Neural cell (in vitro differentiated cells): ENCODE data around the gene MEAF6. TPM values are rescaled to one million over a fixed set of nuclear protein-coding genes. Genes with fewer than 3 reads are reported as not detected.

Experiments used
- H2AFZ ChIP-seq: fragments of 200-600, 300-800 bp; sonication (generic), shearing (Covaris generic); 2 replicates; pipeline ENCODE4 v1.6.0; 2014; ENCODE audit warnings: low read depth, mild to moderate bottlenecking, antibody characterized with exemption, low read length, moderate library complexity
- H3F3A ChIP-seq: fragments of 200-600 bp; shearing (Covaris generic); 2 replicates; pipeline ENCODE4 v1.6.1; 2016; ENCODE audit warnings: mild to moderate bottlenecking, moderate library complexity, mixed read lengths, antibody characterized with exemption, low read length; ENCODE audit not compliant: insufficient read depth, poor library complexity, severe bottlenecking
- H3K27ac ChIP-seq: fragments of 200-600, 300-800 bp; sonication (generic), shearing (Covaris generic); 2 replicates; pipeline ENCODE4 v1.5.1; 2014; ENCODE audit warnings: mild to moderate bottlenecking, low read length, moderate library complexity
- H3K27me3 ChIP-seq: fragments of 300-800, 200-600 bp; sonication (generic), shearing (Covaris generic); 2 replicates; pipeline ENCODE4 v1.6.0; 2014; ENCODE audit warnings: mild to moderate bottlenecking, low read depth, low read length, moderate library complexity; ENCODE audit not compliant: insufficient read depth
- H3K36me3 ChIP-seq: fragments of 300-800, 200-600 bp; sonication (generic), shearing (Covaris generic); 2 replicates; pipeline ENCODE4 v1.5.1; 2014; ENCODE audit warnings: mild to moderate bottlenecking, antibody characterized with exemption, low read length, moderate library complexity; ENCODE audit not compliant: insufficient read depth
- H3K4me2 ChIP-seq: fragments of 300-800, 200-600 bp; sonication (generic), shearing (Covaris generic); 2 replicates; pipeline ENCODE4 v1.6.0; 2014; ENCODE audit warnings: mild to moderate bottlenecking, low read length
- H3K4me3 ChIP-seq: fragments of 300-800, 200-600 bp; sonication (generic), shearing (Covaris generic); 2 replicates; pipeline ENCODE4 v1.5.1; 2014; ENCODE audit warnings: mild to moderate bottlenecking, low read length, moderate library complexity
- H3K79me2 ChIP-seq: fragments of 200-600 bp; shearing (Covaris generic); replicated peaks from 2 replicates; pipeline ENCODE4 v1.6.0; 2014; ENCODE audit warnings: mild to moderate bottlenecking, low read length, moderate library complexity; ENCODE audit not compliant: insufficient read depth
- H3K9ac ChIP-seq: fragments of 300-800, 200-600 bp; sonication (generic), shearing (Covaris generic); 2 replicates; pipeline ENCODE4 v1.6.1; 2016; ENCODE audit warnings: mild to moderate bottlenecking, low read length, mixed read lengths
- H3K9me2 ChIP-seq: fragments of 200-600 bp; shearing (Covaris generic); 2 replicates; pipeline ENCODE4 v1.6.1; 2016; ENCODE audit warnings: mild to moderate bottlenecking, low read length, mixed read lengths; ENCODE audit not compliant: insufficient read depth
- H3K9me3 ChIP-seq: fragments of 200-600, 300-800 bp; sonication (generic), shearing (Covaris generic); 2 replicates; pipeline ENCODE4 v1.6.1; 2016; ENCODE audit warnings: mild to moderate bottlenecking, mixed run types, low read length, moderate library complexity, mixed read lengths
- H4K20me1 ChIP-seq: fragments of 200-600 bp; shearing (Covaris generic); 2 replicates; pipeline ENCODE4 v1.6.1; 2016; ENCODE audit warnings: mild to moderate bottlenecking, mixed run types; ENCODE audit not compliant: insufficient read depth
- EP300 ChIP-seq: fragments of 450-650 bp; conservative IDR thresholded peaks from 2 replicates; pipeline ENCODE4 v1.6.1; 2014; ENCODE audit warnings: antibody characterized with exemption, mild to moderate bottlenecking, moderate library complexity; ENCODE audit not compliant: poor library complexity, severe bottlenecking
- EZH2 ChIP-seq: fragments of 200-600, 300-800 bp; shearing (Covaris generic), sonication (generic); IDR thresholded peaks from 2 replicates; pipeline ENCODE4 v1.6.1; 2014; ENCODE audit warnings: antibody characterized with exemption, low read length, borderline replicate concordance, mild to moderate bottlenecking; ENCODE audit not compliant: insufficient read depth, poor library complexity, severe bottlenecking
- MXI1 ChIP-seq: fragments of 450-650 bp; conservative IDR thresholded peaks from 2 replicates; pipeline ENCODE4 v1.6.1; 2014; ENCODE audit warnings: antibody characterized with exemption, mild to moderate bottlenecking; ENCODE audit not compliant: poor library complexity, severe bottlenecking
- POLR2AphosphoS5 ChIP-seq: IDR thresholded peaks from 2 replicates; pipeline ENCODE4 v1.6.1; 2012
- RAD21 ChIP-seq: fragments of 450-650 bp; conservative IDR thresholded peaks from 2 replicates; pipeline ENCODE4 v1.6.1; 2014; ENCODE audit warnings: antibody characterized with exemption, mild to moderate bottlenecking, moderate library complexity
- SMC3 ChIP-seq: fragments of 450-650 bp; conservative IDR thresholded peaks from 2 replicates; pipeline ENCODE4 v1.6.1; 2014; ENCODE audit warnings: antibody characterized with exemption, mild to moderate bottlenecking, moderate library complexity; ENCODE audit not compliant: poor library complexity
- TAF1 ChIP-seq: IDR thresholded peaks from 2 replicates; pipeline ENCODE4 v1.6.1; 2012; ENCODE audit warnings: low read depth
- polyA plus RNA-seq: library from polyadenylated mRNA; depleted of rRNA; stranded (reverse); fragments of >200 nt; gene quantifications from 2 replicates; pipeline ENCODE4 v1.2.3, GENCODE V29; 2014
- TF ChIP-seq, protein P1 (sequence below): fragments of 450-650 bp; IDR thresholded peaks from 2 replicates; pipeline ENCODE4 v1.5.1; 2014; ENCODE audit warnings: antibody characterized with exemption, mild to moderate bottlenecking, moderate library complexity; ENCODE audit not compliant: poor library complexity, severe bottlenecking
- TF ChIP-seq, protein P2 (sequence below): IDR thresholded peaks from 2 replicates; pipeline ENCODE4 v1.6.1; 2012; ENCODE audit warnings: borderline replicate concordance

Gene MEAF6
- polyA plus RNA-seq, 1 donor from 2014 or later = 351 TPM

DNA sequence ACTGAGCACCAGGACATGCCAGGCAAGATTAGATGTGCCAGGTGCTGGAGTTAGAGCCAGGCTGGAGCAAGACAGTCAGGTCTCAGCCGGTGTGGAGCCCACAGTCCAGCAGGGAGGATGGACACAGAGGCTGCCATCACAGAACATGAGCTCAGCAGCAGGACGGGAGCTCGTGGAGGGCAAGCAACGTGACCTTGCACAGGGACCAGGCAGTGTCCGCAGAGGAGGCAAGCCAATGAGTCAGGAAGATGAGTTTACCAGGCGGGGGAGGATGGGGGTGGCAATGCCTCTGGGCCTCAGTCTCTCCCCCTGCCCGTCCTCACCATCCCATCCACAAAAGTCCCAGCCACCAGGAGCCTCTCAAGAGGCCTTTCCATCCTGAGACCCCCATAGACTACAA lies 60.9 kb downstream of the MEAF6 start:
- no peaks in the 10 kb centered on the region for H3K27me3 ChIP-seq
- no peaks in the 10 kb centered on the region for H3K9me2 ChIP-seq
- no peak overlapping the region for H3K27ac ChIP-seq
- no peaks in the 10 kb centered on the region for H3K79me2 ChIP-seq
- no peak overlapping the region for H3K4me3 ChIP-seq
- no peak overlapping the region for H3K4me2 ChIP-seq
- H3K9ac ChIP-seq = no peak overlapping the region
- TF ChIP-seq RAD21 (no peak), TAF1 (no peak), EZH2 (no peak), SMC3 (no peak), EP300 (no peak), POLR2AphosphoS5 (no peak), MXI1 (no peak)
- TF ChIP-seq, protein P1, sequence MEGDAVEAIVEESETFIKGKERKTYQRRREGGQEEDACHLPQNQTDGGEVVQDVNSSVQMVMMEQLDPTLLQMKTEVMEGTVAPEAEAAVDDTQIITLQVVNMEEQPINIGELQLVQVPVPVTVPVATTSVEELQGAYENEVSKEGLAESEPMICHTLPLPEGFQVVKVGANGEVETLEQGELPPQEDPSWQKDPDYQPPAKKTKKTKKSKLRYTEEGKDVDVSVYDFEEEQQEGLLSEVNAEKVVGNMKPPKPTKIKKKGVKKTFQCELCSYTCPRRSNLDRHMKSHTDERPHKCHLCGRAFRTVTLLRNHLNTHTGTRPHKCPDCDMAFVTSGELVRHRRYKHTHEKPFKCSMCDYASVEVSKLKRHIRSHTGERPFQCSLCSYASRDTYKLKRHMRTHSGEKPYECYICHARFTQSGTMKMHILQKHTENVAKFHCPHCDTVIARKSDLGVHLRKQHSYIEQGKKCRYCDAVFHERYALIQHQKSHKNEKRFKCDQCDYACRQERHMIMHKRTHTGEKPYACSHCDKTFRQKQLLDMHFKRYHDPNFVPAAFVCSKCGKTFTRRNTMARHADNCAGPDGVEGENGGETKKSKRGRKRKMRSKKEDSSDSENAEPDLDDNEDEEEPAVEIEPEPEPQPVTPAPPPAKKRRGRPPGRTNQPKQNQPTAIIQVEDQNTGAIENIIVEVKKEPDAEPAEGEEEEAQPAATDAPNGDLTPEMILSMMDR = no peak
- TF ChIP-seq, protein P2, sequence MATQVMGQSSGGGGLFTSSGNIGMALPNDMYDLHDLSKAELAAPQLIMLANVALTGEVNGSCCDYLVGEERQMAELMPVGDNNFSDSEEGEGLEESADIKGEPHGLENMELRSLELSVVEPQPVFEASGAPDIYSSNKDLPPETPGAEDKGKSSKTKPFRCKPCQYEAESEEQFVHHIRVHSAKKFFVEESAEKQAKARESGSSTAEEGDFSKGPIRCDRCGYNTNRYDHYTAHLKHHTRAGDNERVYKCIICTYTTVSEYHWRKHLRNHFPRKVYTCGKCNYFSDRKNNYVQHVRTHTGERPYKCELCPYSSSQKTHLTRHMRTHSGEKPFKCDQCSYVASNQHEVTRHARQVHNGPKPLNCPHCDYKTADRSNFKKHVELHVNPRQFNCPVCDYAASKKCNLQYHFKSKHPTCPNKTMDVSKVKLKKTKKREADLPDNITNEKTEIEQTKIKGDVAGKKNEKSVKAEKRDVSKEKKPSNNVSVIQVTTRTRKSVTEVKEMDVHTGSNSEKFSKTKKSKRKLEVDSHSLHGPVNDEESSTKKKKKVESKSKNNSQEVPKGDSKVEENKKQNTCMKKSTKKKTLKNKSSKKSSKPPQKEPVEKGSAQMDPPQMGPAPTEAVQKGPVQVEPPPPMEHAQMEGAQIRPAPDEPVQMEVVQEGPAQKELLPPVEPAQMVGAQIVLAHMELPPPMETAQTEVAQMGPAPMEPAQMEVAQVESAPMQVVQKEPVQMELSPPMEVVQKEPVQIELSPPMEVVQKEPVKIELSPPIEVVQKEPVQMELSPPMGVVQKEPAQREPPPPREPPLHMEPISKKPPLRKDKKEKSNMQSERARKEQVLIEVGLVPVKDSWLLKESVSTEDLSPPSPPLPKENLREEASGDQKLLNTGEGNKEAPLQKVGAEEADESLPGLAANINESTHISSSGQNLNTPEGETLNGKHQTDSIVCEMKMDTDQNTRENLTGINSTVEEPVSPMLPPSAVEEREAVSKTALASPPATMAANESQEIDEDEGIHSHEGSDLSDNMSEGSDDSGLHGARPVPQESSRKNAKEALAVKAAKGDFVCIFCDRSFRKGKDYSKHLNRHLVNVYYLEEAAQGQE = no peak
- no peaks in the 10 kb centered on the region for H4K20me1 ChIP-seq
- no peaks in the 10 kb centered on the region for H3K9me3 ChIP-seq
- no peaks in the 10 kb centered on the region for H3F3A ChIP-seq
- no peaks in the 10 kb centered on the region for H3K36me3 ChIP-seq
- H2AFZ ChIP-seq = no peak overlapping the region

DNA sequence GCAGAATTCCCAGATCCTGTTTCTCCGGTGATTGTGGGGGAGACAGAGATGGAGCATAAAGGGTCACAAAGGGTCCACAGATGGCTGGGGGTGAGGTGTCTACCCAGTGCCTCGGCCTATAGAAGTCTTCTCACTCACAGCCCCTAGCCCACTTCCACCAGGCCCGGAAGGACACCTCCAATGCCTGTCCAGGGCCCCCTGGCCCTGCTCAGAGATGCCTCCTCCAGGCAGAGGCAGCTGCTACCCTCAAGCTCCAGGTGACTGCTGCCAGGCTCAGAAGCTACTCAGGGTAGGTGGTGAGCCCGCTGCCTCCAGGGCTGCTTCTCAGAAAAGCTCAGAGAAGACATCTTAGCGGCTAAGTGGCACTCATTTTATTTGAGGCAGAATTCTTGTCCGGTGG lies 62.1 kb downstream of the MEAF6 start:
- Histone ChIP-seq H3K4me2 (no peak overlapping the region), H3K9me2 (no peaks in the 10 kb centered on the region), H3K4me3 (no peak overlapping the region), H3F3A (no peaks in the 10 kb centered on the region), H3K27ac (no peak overlapping the region), H3K36me3 (no peaks in the 10 kb centered on the region), H4K20me1 (no peaks in the 10 kb centered on the region), H3K79me2 (no peaks in the 10 kb centered on the region), H2AFZ (no peak overlapping the region), H3K27me3 (no peaks in the 10 kb centered on the region), H3K9ac (no peak overlapping the region), H3K9me3 (no peaks in the 10 kb centered on the region)
- no peak for TF ChIP-seq TAF1
- no peak for TF ChIP-seq EP300
- TF ChIP-seq MXI1 = no peak
- TF ChIP-seq, protein P1 = no peak
- TF ChIP-seq RAD21 = no peak
- no peak for TF ChIP-seq EZH2
- TF ChIP-seq, protein P2 = no peak
- TF ChIP-seq POLR2AphosphoS5 = no peak
- no peak for TF ChIP-seq SMC3
